Measurements from ENCODE around the gene P2RX6. TPM values are rescaled to one million over a fixed set of nuclear protein-coding genes. Genes with fewer than 3 reads are reported as not detected.

The P2RX6 gene
- total RNA-seq, 4 donors from 2014 or later, result 0.76 to 1.5 (median 1.2) TPM; not detected in 1

DNA sequence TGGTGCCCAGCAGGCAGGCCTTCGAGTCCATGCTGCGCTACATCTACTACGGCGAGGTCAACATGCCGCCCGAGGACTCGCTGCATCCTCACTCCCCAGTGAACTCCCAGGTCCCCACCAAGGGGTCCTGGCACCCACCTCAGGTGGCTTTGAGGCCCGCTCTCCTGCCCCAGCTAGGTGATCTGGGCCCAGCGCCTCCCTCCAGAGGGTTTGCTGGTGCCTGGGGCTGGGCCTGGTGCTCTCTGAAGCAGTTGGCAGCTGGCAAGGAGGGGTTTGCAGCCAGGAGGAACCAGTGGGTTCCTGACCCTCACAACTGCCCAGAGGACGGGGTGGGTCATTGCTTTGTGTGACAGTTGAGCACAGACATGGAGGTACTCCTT is 18.9 kb upstream of the P2RX6 start:
- H3K27ac ChIP-seq, result no peak overlapping the region
- no peak for DNase-seq
- intact Hi-C loops (cut with DNase I; ENCODE audit: low total_unique reads), result no loop called here
- no peak overlapping the region for H3K4me3 ChIP-seq
- no peaks in the 10 kb centered on the region for H3K36me3 ChIP-seq
- H3K4me1 ChIP-seq, result peaks cover 0 to 13% of the 10 kb centered on the region in 2 donors
- H3K9me3 ChIP-seq, result no peaks in the 10 kb centered on the region
- no peak for TF ChIP-seq CTCF (IDR thresholded peaks at IDR 0.05)
- no peak for TF ChIP-seq POLR2A (IDR thresholded peaks at IDR 0.05)
- no peaks in the 10 kb centered on the region for H3K27me3 ChIP-seq

GRCh38 chr22:20996598-20997535 is 18.1 kb upstream of the P2RX6 start:
- no peak overlapping the region for H3K27ac ChIP-seq
- no peak for TF ChIP-seq POLR2A (IDR thresholded peaks at IDR 0.05)
- no peak for TF ChIP-seq CTCF (IDR thresholded peaks at IDR 0.05)
- no peaks in the 10 kb centered on the region for H3K27me3 ChIP-seq
- no peaks in the 10 kb centered on the region for H3K36me3 ChIP-seq
- H3K9me3 ChIP-seq, result no peaks in the 10 kb centered on the region
- H3K4me1 ChIP-seq, result peaks cover 0 to 13% of the 10 kb centered on the region in 2 donors
- no peak overlapping the region for H3K4me3 ChIP-seq
- DNase-seq, result no peak
- intact Hi-C loops (cut with DNase I; ENCODE audit: low total_unique reads), result no loop called here

GRCh38 chr22:20997536-20998257 is 17.3 kb upstream of the P2RX6 start:
- TF ChIP-seq CTCF (IDR thresholded peaks at IDR 0.05) (no peak), POLR2A (IDR thresholded peaks at IDR 0.05) (no peak)

GRCh38 chr22:20998411-20999336 is 16.3 kb upstream of the P2RX6 start:
- TF ChIP-seq POLR2A (IDR thresholded peaks at IDR 0.05) (no peak), CTCF (IDR thresholded peaks at IDR 0.05) (no peak)
- no peak overlapping the region for H3K4me3 ChIP-seq
- no peaks in the 10 kb centered on the region for H3K9me3 ChIP-seq
- H3K36me3 ChIP-seq, result no peaks in the 10 kb centered on the region
- H3K4me1 ChIP-seq, result peaks cover 5 to 13% of the 10 kb centered on the region in 2 donors
- no peaks in the 10 kb centered on the region for H3K27me3 ChIP-seq
- DNase-seq, result no peak
- intact Hi-C loops (cut with DNase I; ENCODE audit: low total_unique reads), result no loop called here
- H3K27ac ChIP-seq, result no peak overlapping the region

More at GRCh38 chr22:20997536-20998257, 17.3 kb upstream of the P2RX6 start:
- no peaks in the 10 kb centered on the region for H3K9me3 ChIP-seq
- no peak overlapping the region for H3K4me3 ChIP-seq
- H3K27ac ChIP-seq, result no peak overlapping the region
- H3K27me3 ChIP-seq, result no peaks in the 10 kb centered on the region
- no peaks in the 10 kb centered on the region for H3K36me3 ChIP-seq
- peaks cover 0 to 13% of the 10 kb centered on the region in 2 donors for H3K4me1 ChIP-seq
- no peak for DNase-seq
- intact Hi-C loops (cut with DNase I; ENCODE audit: low total_unique reads), result no loop called here

Measured in uterus (tissue), 4 donors.